AG04449 (cell line): ENCODE measurements around the gene LUC7L.

Experiments used
- CTCF ChIA-PET: fragments of 350-600 bp; formaldehyde crosslinking; extraction: SDS; loops from one replicate; lab custom pipeline; 2021; ENCODE audit warnings: antibody characterized with exemption; lab: Yijun Ruan, JAX
- POLR2A ChIA-PET: fragments of 400-600, 350-600 bp; formaldehyde crosslinking; extraction: SDS; loops from one replicate; lab custom pipeline; 2020; ENCODE audit warnings: antibody characterized with exemption, inconsistent platforms; lab: Yijun Ruan, JAX
- DNase-seq: peaks from one replicate; pipeline ENCODE4 v3.0.0-alpha.2; 2010; ENCODE audit warnings: low read depth, low spot score
- H3K4me3 ChIP-seq: 2 replicates; pipeline ENCODE4 v1.5.1; 2011; ENCODE audit warnings: low read depth, mild to moderate bottlenecking, control low read depth, low read length
- TF ChIP-seq, protein P1 (sequence below): IDR thresholded peaks from one replicate; pipeline ENCODE4 v1.5.1; 2011; ENCODE audit warnings: mild to moderate bottlenecking, moderate library complexity, low read length, control low read depth, inconsistent platforms; ENCODE audit not compliant: insufficient read depth; ENCODE audit errors: missing control alignments

The LUC7L gene

DNA sequence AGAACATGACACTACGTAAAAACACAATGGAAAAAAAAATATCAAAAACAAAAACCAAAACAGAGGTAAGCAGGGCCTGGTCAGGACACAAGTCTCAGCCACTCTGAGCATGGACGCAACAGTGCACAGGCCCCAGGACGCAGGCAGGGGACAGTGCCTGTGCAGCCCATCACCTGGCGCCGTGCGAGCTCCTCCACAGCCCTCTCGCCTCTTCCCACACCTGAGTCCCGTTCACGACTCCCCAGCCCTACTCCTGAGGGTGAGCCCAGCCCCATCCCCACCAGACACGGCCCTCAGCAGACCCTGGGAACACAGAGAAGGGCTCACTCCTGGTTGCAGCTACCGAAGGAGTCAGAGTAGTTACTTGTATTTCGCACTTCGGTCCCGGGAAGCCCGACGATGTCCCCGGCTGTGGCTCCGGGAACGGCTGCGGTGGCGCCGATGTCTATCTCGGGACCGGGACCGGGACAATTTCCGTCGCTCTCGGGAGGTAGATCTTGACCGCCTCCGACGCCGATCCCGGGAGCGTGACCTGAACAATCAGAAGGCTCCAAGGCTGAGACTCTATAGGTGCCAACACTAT lies 39.6 kb downstream of the LUC7L start:
- no peak overlapping the region for H3K4me3 ChIP-seq
- POLR2A ChIA-PET, result interaction anchor here (0.6 kb wide), 1 partner anchor 9 kb away, joined by 3 read pairs; the partner anchor contains the start of gene HBQ1
- no peak for DNase-seq
- CTCF ChIA-PET, result interaction anchor here (2.0 to 9.6 kb wide), 2 partner anchors 7 to 93 kb away, joined by 7 to 81 read pairs; partner anchors contain the start of gene HBQ1
- TF ChIP-seq, protein P1, sequence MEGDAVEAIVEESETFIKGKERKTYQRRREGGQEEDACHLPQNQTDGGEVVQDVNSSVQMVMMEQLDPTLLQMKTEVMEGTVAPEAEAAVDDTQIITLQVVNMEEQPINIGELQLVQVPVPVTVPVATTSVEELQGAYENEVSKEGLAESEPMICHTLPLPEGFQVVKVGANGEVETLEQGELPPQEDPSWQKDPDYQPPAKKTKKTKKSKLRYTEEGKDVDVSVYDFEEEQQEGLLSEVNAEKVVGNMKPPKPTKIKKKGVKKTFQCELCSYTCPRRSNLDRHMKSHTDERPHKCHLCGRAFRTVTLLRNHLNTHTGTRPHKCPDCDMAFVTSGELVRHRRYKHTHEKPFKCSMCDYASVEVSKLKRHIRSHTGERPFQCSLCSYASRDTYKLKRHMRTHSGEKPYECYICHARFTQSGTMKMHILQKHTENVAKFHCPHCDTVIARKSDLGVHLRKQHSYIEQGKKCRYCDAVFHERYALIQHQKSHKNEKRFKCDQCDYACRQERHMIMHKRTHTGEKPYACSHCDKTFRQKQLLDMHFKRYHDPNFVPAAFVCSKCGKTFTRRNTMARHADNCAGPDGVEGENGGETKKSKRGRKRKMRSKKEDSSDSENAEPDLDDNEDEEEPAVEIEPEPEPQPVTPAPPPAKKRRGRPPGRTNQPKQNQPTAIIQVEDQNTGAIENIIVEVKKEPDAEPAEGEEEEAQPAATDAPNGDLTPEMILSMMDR, result no peak

- POLR2A ChIA-PET, result no interaction called here
These were observed 40.6 kb downstream of the LUC7L start for GRCh38 chr16:188674-189073.

DNA sequence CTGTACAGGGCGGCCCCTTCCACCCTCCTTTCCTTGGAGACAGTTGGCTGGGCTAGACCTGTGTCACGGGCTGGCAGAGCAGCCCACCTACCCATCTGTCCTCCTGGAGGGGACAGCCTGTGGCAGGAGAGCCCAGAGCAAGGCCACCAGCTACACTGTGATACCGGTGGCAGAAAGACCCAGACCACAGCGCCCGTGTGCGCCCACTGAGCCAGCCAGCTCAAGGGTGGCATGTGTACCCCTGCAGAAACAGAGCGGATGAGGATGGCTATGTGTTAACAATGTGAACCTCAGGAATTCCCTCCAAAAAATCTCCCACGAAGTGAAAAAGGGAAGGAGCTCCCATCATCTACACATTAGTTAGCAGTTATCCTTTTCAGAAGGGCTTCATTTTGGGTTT lies 41.9 kb downstream of the LUC7L start:
- ChIA-PET CTCF (interaction anchor here (0.7 to 1.1 kb wide), 2 partner anchors 70 to 122 kb away, joined by 3 read pairs; no protein-coding TSS in a partner anchor), POLR2A (no interaction called here)
- DNase-seq, result no peak
- no peak overlapping the region for H3K4me3 ChIP-seq
- TF ChIP-seq, protein P1, result no peak

More at GRCh38 chr16:188674-189073, 40.6 kb downstream of the LUC7L start:
- CTCF ChIA-PET, result interaction anchor here (0.8 to 9.6 kb wide), 4 partner anchors 6 to 123 kb away, joined by 3 to 81 read pairs (median 6); partner anchors contain the start of gene HBQ1
- DNase-seq, result no peak
- no peak overlapping the region for H3K4me3 ChIP-seq
- TF ChIP-seq, protein P1, result no peak

DNA sequence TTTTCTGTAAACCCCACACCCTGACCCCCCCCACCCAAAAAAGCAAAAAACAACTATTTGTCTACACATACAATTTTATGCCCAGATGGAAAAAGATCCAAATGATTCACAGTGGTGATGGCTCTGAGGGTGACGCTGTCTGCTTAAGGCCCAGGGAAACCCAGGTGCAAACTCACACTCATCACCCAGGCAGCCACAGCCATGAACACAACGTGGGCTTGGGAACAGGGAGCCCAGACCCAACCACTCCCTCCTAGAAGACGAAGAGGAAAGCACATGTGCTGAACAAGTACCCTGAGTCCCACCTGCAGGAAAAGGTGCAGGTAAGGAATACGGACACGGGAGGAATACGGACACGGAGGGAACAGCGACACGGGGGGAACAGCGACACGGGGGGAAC lies 43.6 kb downstream of the LUC7L start:
- POLR2A ChIA-PET, result no interaction called here
- CTCF ChIA-PET, result interaction anchor here (5.7 kb wide), 1 partner anchor 8 kb away, joined by 81 read pairs; no protein-coding TSS in a partner anchor
- no peak for DNase-seq
- TF ChIP-seq, protein P1, result no peak
- no peak overlapping the region for H3K4me3 ChIP-seq

DNA sequence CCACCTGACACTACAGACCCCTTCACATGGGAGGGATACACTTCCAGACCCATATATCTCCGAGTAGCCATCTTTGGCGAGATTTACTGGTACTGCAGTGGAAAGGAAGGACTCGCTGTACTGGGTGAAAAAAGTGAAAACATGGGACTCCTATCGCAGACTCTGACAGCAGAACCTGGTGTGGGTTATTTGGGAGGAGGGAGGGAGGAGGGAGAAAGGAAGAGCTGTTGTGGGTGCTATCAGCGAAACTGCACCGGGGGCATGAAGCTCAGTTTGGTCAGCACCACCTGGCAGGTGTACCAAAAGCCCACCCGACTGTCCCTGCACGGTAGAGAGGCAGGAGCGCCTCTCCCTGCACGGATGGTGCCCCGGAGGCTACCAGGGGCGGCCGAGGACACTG lies 44.0 kb downstream of the LUC7L start:
- CTCF ChIA-PET, result interaction anchor here (5.7 kb wide), 1 partner anchor 8 kb away, joined by 81 read pairs; no protein-coding TSS in a partner anchor
- POLR2A ChIA-PET, result no interaction called here
- no peak for DNase-seq
- TF ChIP-seq, protein P1, result no peak
- H3K4me3 ChIP-seq, result no peak overlapping the region

- POLR2A ChIA-PET, result interaction anchor here (1.1 kb wide), 1 partner anchor 111 kb away, joined by 4 read pairs; no protein-coding TSS in a partner anchor
- H3K4me3 ChIP-seq, result no peak overlapping the region
- CTCF ChIA-PET, result interaction anchor here (0.9 to 6.9 kb wide), 9 partner anchors 10 to 120 kb away, joined by 3 to 126 read pairs (median 19); no protein-coding TSS in a partner anchor
- TF ChIP-seq, protein P1, result no peak
- DNase-seq, result no peak
These were observed 46.2 kb downstream of the LUC7L start for GRCh38 chr16:183005-183404.
